Tibial nerve (tissue), 3 donors: Measurements from ENCODE around the gene FTH1.

Experiments
- CTCF ChIP-seq, 5 experiments: fragments of 200-600 bp in 3 of 5; fragments of 450-650 bp in 2 of 5; sonication (generic) in 3 of 5; IDR thresholded peaks; one replicate each; pipeline ENCODE4 v1.5.1; 2016 to 2019; ENCODE audit warnings: antibody characterized with exemption in 5 of 5, mild to moderate bottlenecking in 3 of 5, moderate library complexity in 2 of 5
- POLR2A ChIP-seq, 2 donors: fragments of 450-650 bp; IDR thresholded peaks; one replicate each; pipeline ENCODE4 v1.6.1; 2017; ENCODE audit warnings: antibody characterized with exemption in 2 of 2, mild to moderate bottlenecking in 2 of 2, moderate library complexity in 2 of 2

DNA sequence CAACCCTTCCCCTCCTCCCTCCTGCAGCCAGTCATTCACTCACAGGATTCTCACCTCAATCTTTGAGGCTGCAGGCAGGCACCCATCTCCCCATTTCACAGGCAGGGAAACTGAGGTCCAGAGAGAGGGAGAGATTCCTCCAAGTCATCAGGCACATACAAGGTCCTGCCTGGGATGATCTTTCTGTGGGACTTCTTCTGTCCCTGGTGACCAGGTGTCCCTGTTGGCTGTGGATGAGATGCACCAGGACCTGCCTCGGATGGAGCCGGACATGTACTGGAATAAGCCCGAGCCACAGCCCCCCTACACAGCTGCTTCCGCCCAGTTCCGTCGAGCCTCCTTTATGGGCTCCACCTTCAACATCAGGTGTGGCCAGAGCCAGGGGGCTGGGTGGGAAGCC is 7.8 kb downstream of the FTH1 start:
- TF ChIP-seq CTCF (IDR thresholded peaks at IDR 0.05): no peak
- no peak for TF ChIP-seq POLR2A (IDR thresholded peaks at IDR 0.05)
